A549 (cell line): ENCODE results near the gene CX3CR1. TPM values are rescaled to one million over a fixed set of nuclear protein-coding genes. Genes with fewer than 3 reads are reported as not detected.

Experiments
- ATAC-seq, 2 experiments: fragments of 200-7000 bp in 1 of 2; fragments of >200 bp in 1 of 2; cut with Nextera tagmentation in 1 of 2; cut with Tn5 transposase in 1 of 2; 3 replicates each; pipeline versions ENCODE4 v1.8.0 to v1.9.1; 2018 to 2020; ENCODE audit warnings: mild to moderate bottlenecking in 1 of 2, moderate library complexity in 1 of 2
- CTCF ChIA-PET: fragments of 300-600 bp; sonication (Branson Sonifier 250); formaldehyde crosslinking; extraction: SDS; loops from one replicate; lab custom pipeline; 2021; ENCODE audit warnings: antibody characterized with exemption, inconsistent platforms; lab: Yijun Ruan, JAX
- POLR2A ChIA-PET: fragments of 350-600 bp; formaldehyde crosslinking; extraction: SDS; loops from one replicate; lab custom pipeline; 2021; ENCODE audit warnings: antibody characterized with exemption, inconsistent platforms; lab: Yijun Ruan, JAX
- DNase-seq, 2 experiments: peaks; one replicate each; pipeline versions ENCODE4 v3.0.0 to v3.0.0-alpha.2; 2011 to 2016; ENCODE audit warnings: low read depth in 1 of 2, low spot score in 1 of 2
- FAIRE-seq: peaks from 2 replicates; lab custom pipeline; 2011; peaks lifted over from hg19 to GRCh38; lab: Jason Lieb, UNC
- H3K27ac ChIP-seq, 2 experiments: fragments of >200 bp; sonication (Bioruptor Twin); formaldehyde crosslinking; 3 replicates each; pipeline ENCODE4 v1.5.1; 2016 to 2017
- H3K4me1 ChIP-seq: fragments of >200 bp; sonication (Bioruptor Twin); formaldehyde crosslinking; 3 replicates; pipeline ENCODE4 v1.6.1; 2016
- H3K4me2 ChIP-seq: fragments of >200 bp; sonication (Bioruptor Twin); formaldehyde crosslinking; 3 replicates; pipeline ENCODE4 v1.6.1; 2016
- H3K4me3 ChIP-seq: fragments of >200 bp; sonication (Bioruptor Twin); formaldehyde crosslinking; 3 replicates; pipeline ENCODE4 v1.5.1; 2016
- H3K9me3 ChIP-seq: fragments of >200 bp; sonication (Bioruptor Twin); formaldehyde crosslinking; 3 replicates; pipeline ENCODE4 v1.6.1; 2016
- CBX2 ChIP-seq: fragments of 200-600 bp; sonication (generic); IDR thresholded peaks from 2 replicates; pipeline ENCODE4 v1.6.1; 2016; ENCODE audit warnings: low read depth, mild to moderate bottlenecking, borderline replicate concordance
- CHD2 ChIP-seq: fragments of 150-350 bp; IDR thresholded peaks from 2 replicates; pipeline ENCODE4 v1.6.1; 2014; ENCODE audit warnings: low read length; ENCODE audit not compliant: partially characterized antibody
- E2F6 ChIP-seq: IDR thresholded peaks from 2 replicates; pipeline ENCODE4 v1.6.1; 2012; ENCODE audit warnings: low read depth, borderline replicate concordance
- EHF ChIP-seq: fragments of 250-450 bp; sonication (Bioruptor Pico); IDR thresholded peaks from 2 replicates; pipeline ENCODE4 v1.5.0; 2020; ENCODE audit warnings: mild to moderate bottlenecking
- EP300 ChIP-seq, 2 experiments: fragments of >200 bp; sonication (Bioruptor Twin); formaldehyde crosslinking; IDR thresholded peaks; 2 replicates in 1 of 2; 3 replicates in 1 of 2; pipeline ENCODE4 v1.6.1; 2016 to 2017
- ESRRA ChIP-seq: fragments of 150-350 bp; IDR thresholded peaks from 2 replicates; pipeline ENCODE4 v1.6.1; 2014; ENCODE audit warnings: mild to moderate bottlenecking, low read length, borderline replicate concordance
- FOSB ChIP-seq: fragments of 250-450 bp; sonication (Bioruptor Pico); IDR thresholded peaks from 2 replicates; pipeline ENCODE4 v1.5.0; 2020; ENCODE audit warnings: mild to moderate bottlenecking, moderate library complexity
- FOXS1 ChIP-seq: fragments of 250-450 bp; sonication (Bioruptor Pico); IDR thresholded peaks from 2 replicates; pipeline ENCODE4 v1.5.0; 2020; ENCODE audit warnings: mild to moderate bottlenecking, moderate library complexity
- HDAC2 ChIP-seq: fragments of 200-600 bp; sonication (generic); IDR thresholded peaks from 2 replicates; pipeline ENCODE4 v1.6.1; 2016
- HOXB5 ChIP-seq: fragments of 250-450 bp; sonication (Bioruptor Pico); IDR thresholded peaks from 2 replicates; pipeline ENCODE4 v1.5.0; 2020; ENCODE audit warnings: mild to moderate bottlenecking, moderate library complexity
- MAX ChIP-seq: IDR thresholded peaks from 2 replicates; pipeline ENCODE4 v1.6.1; 2012
- MAZ ChIP-seq: fragments of 150-350 bp; IDR thresholded peaks from 2 replicates; pipeline ENCODE4 v1.6.1; 2014; ENCODE audit warnings: antibody characterized with exemption, low read depth, low read length, borderline replicate concordance
- MYC ChIP-seq: IDR thresholded peaks from 2 replicates; pipeline ENCODE4 v1.6.1; 2012; ENCODE audit warnings: mild to moderate bottlenecking, inconsistent platforms, low read length, improper control_type of control experiment, borderline replicate concordance
- NFE2L2 ChIP-seq: fragments of 150-350 bp; conservative IDR thresholded peaks from 2 replicates; pipeline ENCODE4 v1.6.1; 2014; ENCODE audit warnings: low read length
- NPAS2 ChIP-seq: fragments of 250-450 bp; sonication (Bioruptor Pico); IDR thresholded peaks from 2 replicates; pipeline ENCODE4 v1.8.0; 2022; ENCODE audit warnings: mild to moderate bottlenecking, moderate library complexity, borderline replicate concordance
- NR3C1 ChIP-seq: fragments of >200 bp; sonication (Bioruptor Twin); formaldehyde crosslinking; IDR thresholded peaks from 3 replicates; pipeline ENCODE4 v1.6.1; 2017
- RAD21 ChIP-seq, 2 experiments: fragments of >200 bp in 1 of 2; sonication (Bioruptor Twin) in 1 of 2; formaldehyde crosslinking in 1 of 2; IDR thresholded peaks in 1 of 2; conservative IDR thresholded peaks in 1 of 2; 2 replicates in 1 of 2; 3 replicates in 1 of 2; pipeline ENCODE4 v1.6.1; 2012 to 2018; ENCODE audit warnings: inconsistent platforms in 1 of 2
- RARB ChIP-seq: fragments of 250-450 bp; sonication (Bioruptor Pico); IDR thresholded peaks from 2 replicates; pipeline ENCODE4 v1.8.0; 2021; ENCODE audit warnings: mild to moderate bottlenecking, moderate library complexity
- RCOR1 ChIP-seq: fragments of 150-350 bp; IDR thresholded peaks from 2 replicates; pipeline ENCODE4 v1.6.1; 2014; ENCODE audit warnings: antibody characterized with exemption, low read length, low read depth
- RFX5 ChIP-seq: fragments of 450-650 bp; IDR thresholded peaks from 2 replicates; pipeline ENCODE4 v1.7.1; 2014; ENCODE audit warnings: antibody characterized with exemption, mild to moderate bottlenecking, moderate library complexity
- TFCP2L1 ChIP-seq: fragments of 250-450 bp; sonication (Bioruptor Pico); IDR thresholded peaks from 2 replicates; pipeline ENCODE4 v1.5.0; 2021; ENCODE audit warnings: mild to moderate bottlenecking
- TP53 ChIP-seq: fragments of 250-450 bp; sonication (Bioruptor Pico); IDR thresholded peaks from 2 replicates; pipeline ENCODE4 v1.5.0; 2021; ENCODE audit warnings: mild to moderate bottlenecking, moderate library complexity
- ZSCAN20 ChIP-seq: fragments of 250-450 bp; sonication (Bioruptor Pico); IDR thresholded peaks from 2 replicates; pipeline ENCODE4 v1.8.0; 2022; ENCODE audit warnings: mild to moderate bottlenecking, moderate library complexity
- WGBS: methylation state at CpG from one replicate; pipeline ENCODE4 v1.1.6; 2017; ENCODE audit errors: missing lambda C conversion rate; 5-methylcytosine and 5-hydroxymethylcytosine counted together
- polyA plus RNA-seq, 4 experiments: library from polyadenylated mRNA; depleted of rRNA in 3 of 4; stranded (reverse); fragments of >200 nt; fragmentation: RNase III in 1 of 4; extraction: RNeasy Plus Mini Kit Qiagen cat#74134 plus additional on column Dnase treatment in 1 of 4; gene quantifications; 2 replicates in 3 of 4; 3 replicates in 1 of 4; pipeline ENCODE4 v1.2.3, GENCODE V29; 2011 to 2017
- TF ChIP-seq, protein P1 (sequence below): fragments of 250-450 bp; sonication (Bioruptor Pico); IDR thresholded peaks from 2 replicates; pipeline ENCODE4 v1.5.0; 2021; ENCODE audit warnings: mild to moderate bottlenecking, moderate library complexity, borderline replicate concordance
- TF ChIP-seq, protein P2 (sequence below): fragments of >200 bp; sonication (Bioruptor Twin); formaldehyde crosslinking; IDR thresholded peaks from 3 replicates; pipeline ENCODE4 v1.6.1; 2016

Gene CX3CR1
- polyA plus RNA-seq, 2 of the 4 experiments (the other 2 are of a cell fraction): 0.06 to 0.14 TPM

DNA sequence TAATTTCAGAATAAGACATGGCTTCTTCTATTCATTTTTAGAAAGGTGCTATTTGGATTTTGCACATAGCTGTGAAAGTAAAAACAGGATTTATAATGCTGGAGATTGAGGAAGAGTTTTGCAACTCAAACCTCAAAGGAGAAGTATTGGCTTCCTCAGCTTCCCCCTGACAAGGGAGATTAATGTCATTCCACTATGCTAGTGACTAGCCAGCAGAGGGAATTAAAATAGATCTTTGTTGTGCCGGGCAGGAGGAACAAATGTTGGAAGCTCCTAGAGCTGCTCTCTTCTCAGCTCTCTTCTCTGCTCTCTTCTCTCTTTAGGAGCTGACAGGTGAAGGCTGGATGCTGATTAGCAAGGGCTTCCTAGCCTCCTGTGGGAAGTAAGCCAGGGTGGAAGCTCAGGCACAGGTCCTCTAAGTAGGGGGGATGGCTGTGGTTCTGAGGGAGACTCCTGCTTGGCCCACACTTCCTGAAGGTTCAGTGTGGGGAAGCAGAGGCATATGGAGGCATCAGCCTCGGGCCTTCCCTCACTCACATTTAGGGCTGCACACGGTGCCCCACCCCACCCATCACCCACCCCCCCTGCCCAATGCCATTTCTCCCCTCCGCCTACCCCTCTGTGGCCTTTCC lies 29.6 kb downstream of the CX3CR1 start:
- TF ChIP-seq RCOR1: no peak
- TF ChIP-seq E2F6: no peak
- TF ChIP-seq MYC: no peak
- TF ChIP-seq CBX2: no peak
- no peak for TF ChIP-seq CHD2
- TF ChIP-seq MAZ: no peak
- ChIA-PET CTCF (interaction anchor here (0.5 to 1.8 kb wide), 9 partner anchors 9 to 123 kb away, joined by 3 to 6 read pairs (median 3); partner anchors contain the start of gene XIRP1), POLR2A (no interaction called here)
- Histone ChIP-seq H3K27ac (no peak overlapping the region), H3K9me3 (no peaks in the 10 kb centered on the region), H3K4me3 (no peak overlapping the region), H3K4me1 (no peaks in the 10 kb centered on the region), H3K4me2 (no peak overlapping the region)
- 39% methylated on average over 4 of the region's 4 CpGs for WGBS
- ATAC-seq (no peak; a peak in 1 of 6 replicates), DNase-seq (no peak), FAIRE-seq (no peak)

- Histone ChIP-seq H3K4me2 (no peak overlapping the region), H3K9me3 (no peaks in the 10 kb centered on the region), H3K4me1 (no peaks in the 10 kb centered on the region), H3K27ac (no peak overlapping the region), H3K4me3 (no peak overlapping the region)
- 11% methylated on average over 6 of the region's 6 CpGs for WGBS
- TF ChIP-seq ESRRA (no peak), EP300 (IDR thresholded peaks at IDR 0.05) (no peak), HDAC2 (no peak), EHF (CRISPR knock-in tag) (no peak), HOXB5 (no peak), NFE2L2 (no peak), TFCP2L1 (CRISPR knock-in tag) (no peak), TP53 (no peak), RAD21 (conservative IDR thresholded peaks at IDR 0.05 in 1 of 2, IDR thresholded peaks at IDR 0.05 in 1 of 2) (no peak), CHD2 (no peak), FOXS1 (no peak), ZSCAN20 (CRISPR knock-in tag) (no peak), MAX (no peak), FOSB (CRISPR knock-in tag) (no peak), RARB (CRISPR knock-in tag) (no peak), NPAS2 (CRISPR knock-in tag) (no peak), NR3C1 (no peak), RFX5 (no peak)
- TF ChIP-seq, protein P1, sequence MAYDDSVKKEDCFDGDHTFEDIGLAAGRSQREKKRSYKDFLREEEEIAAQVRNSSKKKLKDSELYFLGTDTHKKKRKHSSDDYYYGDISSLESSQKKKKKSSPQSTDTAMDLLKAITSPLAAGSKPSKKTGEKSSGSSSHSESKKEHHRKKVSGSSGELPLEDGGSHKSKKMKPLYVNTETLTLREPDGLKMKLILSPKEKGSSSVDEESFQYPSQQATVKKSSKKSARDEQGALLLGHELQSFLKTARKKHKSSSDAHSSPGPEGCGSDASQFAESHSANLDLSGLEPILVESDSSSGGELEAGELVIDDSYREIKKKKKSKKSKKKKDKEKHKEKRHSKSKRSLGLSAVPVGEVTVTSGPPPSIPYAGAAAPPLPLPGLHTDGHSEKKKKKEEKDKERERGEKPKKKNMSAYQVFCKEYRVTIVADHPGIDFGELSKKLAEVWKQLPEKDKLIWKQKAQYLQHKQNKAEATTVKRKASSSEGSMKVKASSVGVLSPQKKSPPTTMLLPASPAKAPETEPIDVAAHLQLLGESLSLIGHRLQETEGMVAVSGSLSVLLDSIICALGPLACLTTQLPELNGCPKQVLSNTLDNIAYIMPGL (CRISPR knock-in tag): no peak
- TF ChIP-seq, protein P2, sequence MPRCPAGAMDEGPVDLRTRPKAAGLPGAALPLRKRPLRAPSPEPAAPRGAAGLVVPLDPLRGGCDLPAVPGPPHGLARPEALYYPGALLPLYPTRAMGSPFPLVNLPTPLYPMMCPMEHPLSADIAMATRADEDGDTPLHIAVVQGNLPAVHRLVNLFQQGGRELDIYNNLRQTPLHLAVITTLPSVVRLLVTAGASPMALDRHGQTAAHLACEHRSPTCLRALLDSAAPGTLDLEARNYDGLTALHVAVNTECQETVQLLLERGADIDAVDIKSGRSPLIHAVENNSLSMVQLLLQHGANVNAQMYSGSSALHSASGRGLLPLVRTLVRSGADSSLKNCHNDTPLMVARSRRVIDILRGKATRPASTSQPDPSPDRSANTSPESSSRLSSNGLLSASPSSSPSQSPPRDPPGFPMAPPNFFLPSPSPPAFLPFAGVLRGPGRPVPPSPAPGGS: no peak
- FAIRE-seq (no peak), DNase-seq (no peak), ATAC-seq (peak in 1 of 2 experiments; percentile 45; a peak in 1 of 6 replicates)
- CTCF ChIA-PET: interaction anchor here (0.5 to 1.8 kb wide), 7 partner anchors 9 to 123 kb away, joined by 3 to 6 read pairs (median 3); no protein-coding TSS in a partner anchor
- POLR2A ChIA-PET: no interaction called here
Measured at GRCh38 chr3:39249453-39250115, 30.3 kb downstream of the CX3CR1 start.
